ENCODE results near the gene MS4A7. TPM values are rescaled to one million over a fixed set of nuclear protein-coding genes. Genes with fewer than 3 reads are reported as not detected.

The MS4A7 gene, protein sequence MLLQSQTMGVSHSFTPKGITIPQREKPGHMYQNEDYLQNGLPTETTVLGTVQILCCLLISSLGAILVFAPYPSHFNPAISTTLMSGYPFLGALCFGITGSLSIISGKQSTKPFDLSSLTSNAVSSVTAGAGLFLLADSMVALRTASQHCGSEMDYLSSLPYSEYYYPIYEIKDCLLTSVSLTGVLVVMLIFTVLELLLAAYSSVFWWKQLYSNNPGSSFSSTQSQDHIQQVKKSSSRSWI
- 0.48 TPM for polyA plus RNA-seq (2013, experiment 1 of 2)
- not detected for polyA plus RNA-seq (2013, experiment 2 of 2)

DNA sequence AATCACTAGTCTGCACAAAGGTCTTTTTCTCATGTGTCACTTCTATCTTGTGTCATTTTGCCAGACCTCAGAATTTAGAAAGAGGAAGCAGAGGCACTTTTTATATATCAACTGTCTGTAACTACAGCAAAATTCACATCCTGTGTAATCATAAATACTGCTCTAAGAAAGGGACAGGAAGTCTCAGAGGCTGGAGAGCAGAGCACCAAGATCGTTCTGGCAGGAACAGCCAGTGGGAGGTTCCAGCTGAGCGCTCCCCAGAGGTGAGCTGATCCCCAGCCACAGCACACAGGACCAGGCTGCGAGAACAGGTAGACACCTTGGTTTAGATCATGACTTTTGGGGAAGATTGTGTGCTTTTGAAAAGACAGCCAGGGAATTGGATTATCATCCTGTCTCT is at the start of gene MS4A7:
Gene MS4A7, plus strand, starts transcription at position 179 of the 400 bp plus-strand sequence. CDS start 4,610 bp downstream, outside the sequence.
- WGBS, 2 experiments (ENCODE audit: insufficient coverage in 2 of 2) = 75 to 81% methylated on average over 2 of the region's 3 CpGs
- H3K27ac ChIP-seq (ENCODE audit: low read depth, low read length, severe bottlenecking) = no peak within 1 kb of the TSS

DNA sequence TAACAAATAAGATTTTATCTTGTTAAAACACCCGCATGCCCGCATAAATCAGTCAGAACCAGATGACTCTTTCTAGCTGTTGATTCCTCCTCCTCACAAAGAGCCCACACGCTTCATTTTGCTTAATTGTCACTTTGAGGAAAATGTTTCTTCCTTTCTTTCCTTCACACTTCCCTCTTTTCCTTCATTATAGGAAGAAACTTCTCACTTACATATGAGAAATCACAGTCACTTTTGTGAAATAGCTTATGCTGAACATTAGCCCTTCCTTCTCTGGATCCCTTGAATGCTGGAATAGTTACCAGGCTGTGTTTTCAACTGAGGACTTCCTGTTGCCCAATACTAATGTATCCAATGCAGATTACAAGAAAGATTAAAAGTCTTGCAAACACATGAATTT is 45.5 kb upstream of the MS4A7 start:
- Histone ChIP-seq H3K4me1 (ENCODE audit: control insufficient read depth, insufficient read depth, low read length, poor library complexity, severe bottlenecking) (no peaks in the 10 kb centered on the region), H3K9me3 (ENCODE audit: control insufficient read depth, low read length) (peaks cover 4% of the 10 kb centered on the region), H3K36me3 (ENCODE audit: control insufficient read depth, insufficient read depth, low read length) (no peaks in the 10 kb centered on the region), H3K4me3 (ENCODE audit: extremely low read depth, insufficient read depth, low read length, poor library complexity, severe bottlenecking) (no peak overlapping the region), H3K27ac (ENCODE audit: low read depth, low read length, severe bottlenecking) (no peak overlapping the region)
- 56% methylated on average over 1 of the region's 3 CpGs; no CpG with 5 or more reads in 1 of the 2 experiments for WGBS, 2 experiments (ENCODE audit: insufficient coverage in 2 of 2)

More for the DNA sequence above, at the start of gene MS4A7:
- no peak within 1 kb of the TSS for H3K4me3 ChIP-seq (ENCODE audit: extremely low read depth, insufficient read depth, low read length, poor library complexity, severe bottlenecking)
- H3K9me3 ChIP-seq (ENCODE audit: control insufficient read depth, low read length) = no peaks in the 10 kb centered on the region
- no peaks in the 10 kb centered on the region for H3K4me1 ChIP-seq (ENCODE audit: control insufficient read depth, insufficient read depth, low read length, poor library complexity, severe bottlenecking)
- no peaks in the 10 kb centered on the region for H3K36me3 ChIP-seq (ENCODE audit: control insufficient read depth, insufficient read depth, low read length)

DNA sequence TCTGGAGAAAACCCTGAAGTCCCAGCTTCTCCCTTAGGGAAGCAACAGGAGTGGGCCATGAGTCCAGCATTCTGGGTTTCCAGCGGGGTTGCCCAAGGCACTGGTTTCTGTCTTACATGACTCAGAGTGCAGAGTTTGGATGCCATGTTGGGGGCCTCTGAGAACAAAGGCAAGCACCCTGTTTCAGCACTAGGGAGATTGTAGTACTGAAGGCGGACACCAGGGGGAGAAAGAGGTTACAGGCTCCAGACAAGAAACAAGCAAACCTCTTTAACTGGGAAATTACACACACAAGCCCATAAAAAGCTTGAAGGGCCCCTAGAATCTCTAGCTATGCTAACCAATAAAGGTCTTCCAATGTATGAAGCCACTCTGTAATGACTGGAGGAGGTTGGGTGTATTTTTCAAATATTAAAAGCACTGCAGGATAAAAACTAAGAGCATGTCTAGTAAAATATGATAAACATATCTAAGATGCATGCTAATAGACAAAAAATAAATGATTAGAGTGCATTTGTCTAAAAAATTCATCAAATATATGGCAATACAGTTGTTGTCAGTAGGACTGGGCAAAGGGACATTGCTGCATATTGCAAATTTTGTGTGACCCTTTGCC is 44.2 kb upstream of the MS4A7 start:
- H3K4me3 ChIP-seq (ENCODE audit: extremely low read depth, insufficient read depth, low read length, poor library complexity, severe bottlenecking) = no peak overlapping the region
- H3K36me3 ChIP-seq (ENCODE audit: control insufficient read depth, insufficient read depth, low read length) = no peaks in the 10 kb centered on the region
- H3K9me3 ChIP-seq (ENCODE audit: control insufficient read depth, low read length) = peaks cover 4% of the 10 kb centered on the region
- WGBS, 2 experiments (ENCODE audit: insufficient coverage in 2 of 2) = 40 to 71% methylated on average over 1 of the region's 2 CpGs
- H3K4me1 ChIP-seq (ENCODE audit: control insufficient read depth, insufficient read depth, low read length, poor library complexity, severe bottlenecking) = no peaks in the 10 kb centered on the region
- H3K27ac ChIP-seq (ENCODE audit: low read depth, low read length, severe bottlenecking) = no peak overlapping the region

DNA sequence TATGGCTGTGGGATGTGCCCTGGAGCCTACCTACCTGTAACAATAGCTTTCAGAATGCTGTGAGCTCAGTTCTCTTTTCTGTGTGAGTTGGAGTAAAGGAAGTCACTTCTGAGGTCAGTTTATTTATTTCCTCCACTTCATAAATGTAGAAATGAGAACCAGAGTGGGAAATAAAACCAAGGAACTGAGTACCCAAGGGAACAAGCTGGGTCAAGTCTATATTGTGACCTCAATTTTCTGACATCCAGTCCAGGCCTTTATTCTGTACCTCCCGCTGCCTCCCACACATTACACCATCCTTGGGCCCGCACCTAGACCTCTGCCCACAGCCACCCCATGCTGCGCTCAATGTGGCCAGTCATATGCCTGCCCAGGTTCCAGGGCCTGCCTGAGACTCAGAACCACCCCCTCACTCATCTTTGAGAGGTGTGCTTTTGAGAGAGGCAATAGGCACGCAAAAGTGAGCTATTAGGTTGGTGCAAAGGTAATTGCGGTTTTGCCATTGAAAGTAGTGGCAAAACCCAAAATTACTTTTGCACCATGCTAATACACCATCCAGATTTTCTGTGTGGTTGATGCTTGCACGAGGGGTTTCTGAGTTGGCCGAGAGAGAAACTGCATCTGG is 41.5 kb upstream of the MS4A7 start:
- Histone ChIP-seq H3K9me3 (ENCODE audit: control insufficient read depth, low read length) (no peaks in the 10 kb centered on the region), H3K4me1 (ENCODE audit: control insufficient read depth, insufficient read depth, low read length, poor library complexity, severe bottlenecking) (no peaks in the 10 kb centered on the region), H3K27ac (ENCODE audit: low read depth, low read length, severe bottlenecking) (no peak overlapping the region), H3K4me3 (ENCODE audit: extremely low read depth, insufficient read depth, low read length, poor library complexity, severe bottlenecking) (no peak overlapping the region), H3K36me3 (ENCODE audit: control insufficient read depth, insufficient read depth, low read length) (no peaks in the 10 kb centered on the region)
- WGBS, 2 experiments (ENCODE audit: insufficient coverage in 2 of 2) = 82% methylated on average over 2 of the region's 7 CpGs; no CpG with 5 or more reads in 1 of the 2 experiments

GRCh38 chr11:60338053-60338452 is 40.3 kb upstream of the MS4A7 start:
- H3K4me3 ChIP-seq (ENCODE audit: extremely low read depth, insufficient read depth, low read length, poor library complexity, severe bottlenecking) = no peak overlapping the region
- 86 to 88% methylated on average over 1 to 2 of the region's 2 CpGs for WGBS, 2 experiments (ENCODE audit: insufficient coverage in 2 of 2)
- H3K27ac ChIP-seq (ENCODE audit: low read depth, low read length, severe bottlenecking) = no peak overlapping the region
- no peaks in the 10 kb centered on the region for H3K36me3 ChIP-seq (ENCODE audit: control insufficient read depth, insufficient read depth, low read length)
- no peaks in the 10 kb centered on the region for H3K4me1 ChIP-seq (ENCODE audit: control insufficient read depth, insufficient read depth, low read length, poor library complexity, severe bottlenecking)
- H3K9me3 ChIP-seq (ENCODE audit: control insufficient read depth, low read length) = no peaks in the 10 kb centered on the region

- no CpG with 5 or more reads among the region's 3 CpGs for WGBS, 2 experiments (ENCODE audit: insufficient coverage in 2 of 2)
- Histone ChIP-seq H3K4me1 (ENCODE audit: control insufficient read depth, insufficient read depth, low read length, poor library complexity, severe bottlenecking) (no peaks in the 10 kb centered on the region), H3K27ac (ENCODE audit: low read depth, low read length, severe bottlenecking) (no peak overlapping the region), H3K36me3 (ENCODE audit: control insufficient read depth, insufficient read depth, low read length) (no peaks in the 10 kb centered on the region), H3K4me3 (ENCODE audit: extremely low read depth, insufficient read depth, low read length, poor library complexity, severe bottlenecking) (no peak overlapping the region), H3K9me3 (ENCODE audit: control insufficient read depth, low read length) (no peaks in the 10 kb centered on the region)
Observed at GRCh38 chr11:60339356-60339755, 39.0 kb upstream of the MS4A7 start.

DNA sequence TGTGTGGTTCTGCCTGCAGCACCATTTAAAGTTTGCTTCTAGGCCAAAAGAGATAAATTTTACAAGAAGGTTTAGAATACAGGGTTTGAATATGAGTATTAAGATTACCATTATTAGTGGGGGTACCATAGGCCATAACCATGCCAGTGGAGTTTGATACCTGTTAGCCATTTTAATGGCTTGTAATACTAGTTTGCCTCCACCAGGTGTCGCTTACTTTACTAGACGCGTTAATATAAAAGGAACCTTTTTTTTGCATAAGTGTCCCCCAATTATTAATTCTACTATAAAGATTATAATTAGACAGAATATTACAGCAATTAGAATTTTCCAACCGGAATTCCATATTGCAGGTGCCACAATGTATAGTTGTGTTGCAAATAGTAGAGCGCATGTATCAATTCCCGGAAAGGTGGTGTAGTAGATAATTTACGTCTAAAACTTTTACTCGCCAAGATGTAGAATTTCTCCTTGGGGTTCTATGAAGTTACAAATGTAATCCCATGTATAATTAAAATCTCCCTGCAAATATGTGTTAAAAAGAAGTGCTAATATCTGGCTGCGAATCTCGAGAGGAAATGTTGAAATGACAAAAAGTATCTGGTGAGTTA is 35.1 kb upstream of the MS4A7 start:
- 100% methylated on average over 1 of the region's 10 CpGs; no CpG with 5 or more reads in 1 of the 2 experiments for WGBS, 2 experiments (ENCODE audit: insufficient coverage in 2 of 2)
- H3K36me3 ChIP-seq (ENCODE audit: control insufficient read depth, insufficient read depth, low read length) = no peaks in the 10 kb centered on the region
- no peak overlapping the region for H3K4me3 ChIP-seq (ENCODE audit: extremely low read depth, insufficient read depth, low read length, poor library complexity, severe bottlenecking)
- H3K27ac ChIP-seq (ENCODE audit: low read depth, low read length, severe bottlenecking) = no peak overlapping the region
- no peaks in the 10 kb centered on the region for H3K4me1 ChIP-seq (ENCODE audit: control insufficient read depth, insufficient read depth, low read length, poor library complexity, severe bottlenecking)
- H3K9me3 ChIP-seq (ENCODE audit: control insufficient read depth, low read length) = no peaks in the 10 kb centered on the region

DNA sequence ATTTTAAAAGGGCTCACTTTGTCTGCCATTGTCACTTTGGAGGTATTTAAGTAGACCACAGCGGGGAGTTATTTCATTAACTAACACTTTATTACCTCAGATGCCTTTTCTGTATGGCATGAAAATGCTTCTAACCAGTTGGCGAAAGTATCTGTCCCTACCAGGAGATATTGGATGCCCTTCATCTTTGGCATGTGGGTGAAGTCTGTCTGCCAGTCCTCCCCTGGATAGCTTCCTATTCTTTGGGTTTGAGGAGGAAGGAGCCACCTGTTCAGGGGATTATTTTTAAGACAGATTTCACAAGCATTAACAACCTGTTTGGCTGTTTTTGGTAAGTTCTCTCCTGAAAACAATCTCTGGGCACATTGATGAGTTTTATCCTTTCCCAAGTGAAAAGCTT is 34.2 kb upstream of the MS4A7 start:
- 100% methylated on average over 1 of the region's 2 CpGs; no CpG with 5 or more reads in 1 of the 2 experiments for WGBS, 2 experiments (ENCODE audit: insufficient coverage in 2 of 2)
- Histone ChIP-seq H3K9me3 (ENCODE audit: control insufficient read depth, low read length) (no peaks in the 10 kb centered on the region), H3K4me1 (ENCODE audit: control insufficient read depth, insufficient read depth, low read length, poor library complexity, severe bottlenecking) (no peaks in the 10 kb centered on the region), H3K4me3 (ENCODE audit: extremely low read depth, insufficient read depth, low read length, poor library complexity, severe bottlenecking) (no peak overlapping the region), H3K27ac (ENCODE audit: low read depth, low read length, severe bottlenecking) (no peak overlapping the region), H3K36me3 (ENCODE audit: control insufficient read depth, insufficient read depth, low read length) (no peaks in the 10 kb centered on the region)

DNA sequence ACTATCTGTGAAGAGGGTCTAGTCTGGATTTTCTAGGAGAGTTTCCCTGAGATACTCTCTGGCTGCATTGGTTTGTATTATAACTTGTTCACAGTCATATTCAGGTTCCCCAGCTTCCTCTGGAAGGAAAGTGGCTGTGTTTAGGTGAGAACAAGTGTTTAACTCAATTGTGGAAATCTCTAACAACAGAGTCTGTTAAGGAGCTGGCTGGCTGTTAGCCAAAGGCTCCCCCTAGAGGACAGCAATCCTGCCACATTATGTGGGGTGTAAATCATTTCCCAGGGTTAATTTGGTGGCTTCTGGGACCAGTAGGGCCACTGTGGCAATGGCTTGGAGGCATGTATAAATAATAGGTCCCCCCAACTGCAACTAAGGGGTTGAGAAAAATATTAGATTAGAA is 32.8 kb upstream of the MS4A7 start:
- H3K9me3 ChIP-seq (ENCODE audit: control insufficient read depth, low read length) = no peaks in the 10 kb centered on the region
- no peak overlapping the region for H3K27ac ChIP-seq (ENCODE audit: low read depth, low read length, severe bottlenecking)
- H3K36me3 ChIP-seq (ENCODE audit: control insufficient read depth, insufficient read depth, low read length) = no peaks in the 10 kb centered on the region
- H3K4me3 ChIP-seq (ENCODE audit: extremely low read depth, insufficient read depth, low read length, poor library complexity, severe bottlenecking) = no peak overlapping the region
- H3K4me1 ChIP-seq (ENCODE audit: control insufficient read depth, insufficient read depth, low read length, poor library complexity, severe bottlenecking) = no peaks in the 10 kb centered on the region

DNA sequence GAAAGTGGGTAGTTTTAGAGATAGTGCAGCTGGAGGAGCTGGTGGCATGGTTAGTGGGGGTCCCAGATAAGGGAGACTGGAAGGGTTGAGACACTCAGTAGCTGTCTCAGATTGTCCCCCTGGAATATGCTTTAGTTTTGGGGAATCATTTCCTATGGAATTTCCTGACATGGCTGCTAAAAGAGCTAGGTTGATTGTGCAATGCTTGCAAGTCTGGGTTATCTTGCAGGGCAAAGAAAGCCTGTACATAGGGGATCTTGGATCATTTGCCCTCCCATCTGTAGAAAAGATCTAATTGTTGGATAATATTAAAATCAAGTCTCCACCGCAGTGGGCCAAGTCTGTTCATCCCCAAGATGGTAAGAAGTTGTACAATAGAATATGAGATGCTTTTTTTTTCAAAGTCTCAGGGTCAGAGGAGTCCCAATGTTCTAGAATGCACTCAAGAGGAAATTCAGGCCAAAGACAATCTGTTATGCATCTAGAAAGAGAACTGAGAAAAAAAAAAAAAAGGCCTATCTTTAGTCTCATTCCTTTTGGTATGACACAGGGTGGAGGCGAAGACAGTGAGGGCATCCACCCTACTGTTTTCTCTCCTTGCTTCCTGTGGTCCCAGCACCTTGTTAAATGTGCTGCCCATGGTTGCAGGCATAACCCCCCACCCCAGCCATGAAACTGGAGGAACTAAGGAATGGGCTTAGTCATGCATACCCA is 31.1 kb upstream of the MS4A7 start:
- H3K36me3 ChIP-seq (ENCODE audit: control insufficient read depth, insufficient read depth, low read length) = no peaks in the 10 kb centered on the region
- 80 to 100% methylated on average over 1 of the region's 2 CpGs for WGBS, 2 experiments (ENCODE audit: insufficient coverage in 2 of 2)
- H3K4me3 ChIP-seq (ENCODE audit: extremely low read depth, insufficient read depth, low read length, poor library complexity, severe bottlenecking) = no peak overlapping the region
- no peaks in the 10 kb centered on the region for H3K9me3 ChIP-seq (ENCODE audit: control insufficient read depth, low read length)
- no peaks in the 10 kb centered on the region for H3K4me1 ChIP-seq (ENCODE audit: control insufficient read depth, insufficient read depth, low read length, poor library complexity, severe bottlenecking)
- no peak overlapping the region for H3K27ac ChIP-seq (ENCODE audit: low read depth, low read length, severe bottlenecking)
